ENCODE data around the gene TTC9B.
"Not testable (repeated sequence)": the region's sequence is repeated elsewhere in the genome, so short reads cannot be mapped to it uniquely, and the experiment has no call there.

The TTC9B gene

GRCh38 chr19:40210889-40211288 lies 7.3 kb downstream of the TTC9B start:
- no peak for DNase-seq

- no peak for DNase-seq
These were observed 9.6 kb downstream of the TTC9B start for GRCh38 chr19:40208602-40209001.

GRCh38 chr19:40205760-40206159 lies 12.4 kb downstream of the TTC9B start:
- no peak for DNase-seq

- no peak for DNase-seq
These were observed 13.8 kb downstream of the TTC9B start for GRCh38 chr19:40204381-40204780.

- no peak for DNase-seq
These were observed 17.7 kb downstream of the TTC9B start for GRCh38 chr19:40200341-40201099.

- DNase-seq: no peak
These were observed 19.8 kb downstream of the TTC9B start for GRCh38 chr19:40198272-40198990.

GRCh38 chr19:40193587-40193849 lies 24.7 kb downstream of the TTC9B start:
- DNase-seq: no peak

- no peak for DNase-seq
These were observed 25.2 kb downstream of the TTC9B start for GRCh38 chr19:40192758-40193586.

- DNase-seq: no peak
These were observed 26.1 kb downstream of the TTC9B start for GRCh38 chr19:40191836-40192646.

- peak; percentile 6 for DNase-seq
These were observed 27.0 kb downstream of the TTC9B start, which contains the start of gene MAP3K10 for GRCh38 chr19:40190891-40191835. TSS of gene MAP3K10 (plus strand) at chr19:40191426. CDS start at chr19:40192032, 606 bp downstream.

- no peak for DNase-seq
These were observed 33.9 kb downstream of the TTC9B start for GRCh38 chr19:40184273-40184672.

GRCh38 chr19:40178756-40179155 lies 39.4 kb downstream of the TTC9B start:
- no peak for DNase-seq

GRCh38 chr19:40177286-40178070 lies 40.7 kb downstream of the TTC9B start:
- no peak for DNase-seq

GRCh38 chr19:40175820-40176219 lies 42.4 kb downstream of the TTC9B start:
- DNase-seq: no peak

- DNase-seq: no peak
These were observed 44.1 kb downstream of the TTC9B start for GRCh38 chr19:40174092-40174491.

- not testable (repeated sequence) for DNase-seq
These were observed 46.9 kb downstream of the TTC9B start for GRCh38 chr19:40171293-40171692.

GRCh38 chr19:40170303-40170989 lies 47.7 kb downstream of the TTC9B start:
- not testable (repeated sequence) for DNase-seq

- not testable (repeated sequence) for DNase-seq
These were observed 48.5 kb downstream of the TTC9B start for GRCh38 chr19:40169482-40170302.
